Left kidney (tissue), 2 donors: Measurements from ENCODE around the gene PDGFD. TPM values are rescaled to one million over a fixed set of nuclear protein-coding genes. Genes with fewer than 3 reads are reported as not detected.

ENCODE experiments used
- DNase-seq: peaks from one replicate; pipeline ENCODE4 v3.0.0-alpha.2; 2013
- polyA plus RNA-seq: library from polyadenylated mRNA; unstranded; fragments of 120-200 nt; gene quantifications from one replicate; pipeline ENCODE4 v1.2.1, GENCODE V29; 2013; ENCODE audit not compliant: insufficient read length

Gene PDGFD
- polyA plus RNA-seq, 1 donor = 23.4 TPM

- DNase-seq = no peak
Measured at GRCh38 chr11:103887001-103887658, 276.8 kb downstream of the PDGFD start.

GRCh38 chr11:103883856-103884255 is 280.1 kb downstream of the PDGFD start:
- no peak for DNase-seq

- DNase-seq = no peak
Measured at GRCh38 chr11:103883291-103883690, 280.7 kb downstream of the PDGFD start.

- DNase-seq = no peak
Measured at GRCh38 chr11:103881584-103881983, 282.4 kb downstream of the PDGFD start.

GRCh38 chr11:103880968-103881367 is 283.0 kb downstream of the PDGFD start:
- DNase-seq = no peak

- DNase-seq = no peak
Measured at GRCh38 chr11:103878646-103879045, 285.3 kb downstream of the PDGFD start.

- DNase-seq = no peak
Measured at GRCh38 chr11:103877221-103877620, 286.7 kb downstream of the PDGFD start.

DNA sequence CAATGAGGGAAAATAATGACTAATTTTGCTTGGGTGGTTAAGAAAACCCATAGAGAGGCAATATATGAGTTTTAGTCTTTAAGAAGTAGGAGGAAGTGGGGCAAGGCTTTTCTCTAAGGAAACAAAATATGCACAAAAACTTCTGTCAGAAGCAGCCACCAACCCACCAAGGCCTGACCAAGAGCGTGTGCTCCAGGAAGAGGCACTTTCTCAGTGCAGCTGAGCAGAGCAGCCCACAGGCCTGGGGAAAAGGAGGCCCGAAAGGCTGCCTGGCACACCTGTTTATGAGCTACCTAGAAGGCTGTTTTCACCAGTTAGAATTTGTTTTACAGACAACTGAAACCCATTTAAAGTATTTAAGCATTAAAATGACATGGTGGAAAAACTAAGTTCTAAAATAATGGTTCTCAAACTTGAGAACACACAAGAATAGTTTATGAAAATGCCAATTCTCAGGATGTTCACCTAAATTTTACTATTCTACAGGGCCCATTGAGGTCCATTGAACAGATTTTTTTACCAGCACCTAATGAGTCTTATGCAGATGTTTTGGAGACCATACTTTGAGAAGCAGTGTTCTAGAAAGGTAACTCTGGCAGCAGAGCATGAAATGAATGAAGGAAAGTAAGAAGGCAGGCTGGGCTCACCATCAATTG is 288.0 kb downstream of the PDGFD start:
- DNase-seq = no peak

DNA sequence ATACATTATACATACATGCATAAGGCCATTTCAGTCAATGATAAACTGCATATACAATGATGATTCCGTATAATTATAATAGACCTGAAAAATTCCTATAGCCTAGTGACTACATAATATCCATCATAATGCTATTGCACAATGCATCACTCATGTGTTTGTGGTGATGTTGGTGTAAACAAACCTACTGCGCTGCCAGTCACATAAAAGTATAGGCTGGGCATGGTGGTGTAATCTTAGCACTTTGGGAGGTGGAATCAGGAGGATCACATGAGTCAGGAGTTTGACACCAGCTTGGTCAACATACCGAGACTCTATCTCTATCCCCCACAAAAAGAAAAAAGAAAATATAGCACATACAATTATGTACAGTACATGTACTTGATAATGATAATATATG is 291.2 kb downstream of the PDGFD start:
- DNase-seq = no peak

DNA sequence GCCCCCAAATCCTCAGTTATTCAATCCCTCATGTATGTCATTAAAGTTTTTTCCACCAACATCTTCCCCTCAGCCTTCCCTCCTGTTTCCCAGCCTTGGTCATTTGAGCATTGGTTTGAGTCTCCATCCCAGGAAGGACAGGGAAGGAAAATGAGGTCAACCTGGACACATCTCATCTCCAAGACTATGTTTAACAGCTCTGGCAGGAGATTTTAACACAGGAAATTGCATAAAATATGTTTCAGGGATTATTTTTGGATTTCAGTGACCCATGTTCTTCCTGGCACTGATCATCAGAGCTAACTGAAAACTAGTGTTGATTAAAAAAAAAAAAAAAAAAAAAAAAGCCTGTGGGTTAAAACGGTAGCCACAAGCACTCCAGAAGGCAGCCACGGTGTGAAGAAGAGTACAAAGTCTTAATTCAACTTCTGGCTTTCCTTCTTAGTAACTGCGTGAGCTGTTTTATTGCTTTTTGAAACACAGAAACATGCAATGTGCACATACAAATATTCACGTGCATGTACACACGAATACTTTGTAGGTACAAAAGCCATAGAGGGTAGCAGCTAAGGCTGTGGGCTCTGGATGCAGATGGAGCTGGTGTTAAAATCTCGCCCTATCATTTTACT is 291.9 kb downstream of the PDGFD start:
- DNase-seq = no peak

DNA sequence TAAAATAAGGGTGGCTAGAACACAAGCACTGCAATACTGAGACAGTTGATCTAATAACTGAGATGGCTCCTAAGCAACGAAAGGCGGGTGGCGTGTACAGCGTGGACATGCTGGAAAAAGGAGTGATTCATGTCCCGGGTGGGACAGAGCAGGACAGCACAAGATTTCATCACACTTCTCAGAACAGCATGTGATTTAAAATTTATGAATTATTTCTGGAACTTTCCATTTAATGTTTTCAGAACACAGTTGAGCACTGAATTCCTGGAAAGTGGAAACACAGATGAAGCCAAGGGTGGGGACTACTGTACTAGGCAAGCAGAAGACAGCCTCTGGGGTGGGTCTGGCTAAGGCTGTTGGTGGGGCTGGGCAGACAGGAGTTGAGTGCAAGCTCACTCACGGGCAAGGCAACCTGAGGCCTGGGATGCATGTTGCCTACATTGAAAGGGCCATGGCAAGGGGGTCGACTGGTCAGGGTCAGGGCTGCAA is 293.1 kb downstream of the PDGFD start:
- DNase-seq = no peak

DNA sequence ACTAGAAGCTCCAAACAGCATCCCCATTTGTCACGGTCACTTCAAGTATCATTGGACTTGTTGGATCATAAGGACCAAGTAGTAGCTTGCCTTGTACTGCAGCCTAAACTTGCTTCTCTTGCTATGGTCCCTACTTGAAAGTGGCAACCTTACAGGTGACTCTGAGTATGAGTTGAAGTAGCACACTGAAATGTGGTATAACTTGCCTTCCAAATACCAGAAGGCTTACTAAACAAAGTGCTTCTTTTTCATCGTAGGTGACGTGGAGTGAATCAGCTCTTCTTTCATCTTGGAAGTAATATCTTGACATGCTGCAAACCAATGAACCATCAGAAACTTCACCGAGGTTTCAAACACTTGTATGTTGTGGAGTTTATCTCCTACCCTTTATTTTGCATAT is 296.5 kb downstream of the PDGFD start:
- DNase-seq = no peak

- no peak for DNase-seq
Measured at GRCh38 chr11:103863497-103863896, 300.4 kb downstream of the PDGFD start.

DNA sequence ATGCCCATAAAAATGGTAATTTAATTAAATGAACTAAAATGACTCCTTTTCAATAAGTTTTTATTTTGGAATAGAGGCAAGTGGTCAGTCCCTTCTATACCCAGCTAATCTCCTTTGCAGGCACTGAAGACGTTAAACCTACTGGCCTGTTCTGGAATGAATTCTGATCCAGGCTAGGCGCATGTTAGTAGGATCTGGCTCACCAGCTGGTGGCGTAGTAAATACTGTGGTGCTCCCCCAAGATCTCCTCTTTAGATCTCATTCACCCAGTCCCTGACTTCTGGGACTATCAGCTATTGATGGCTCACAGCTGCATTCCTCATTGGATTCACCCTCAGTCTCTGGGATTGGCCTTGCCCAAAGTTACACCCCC is 301.2 kb downstream of the PDGFD start:
- no peak for DNase-seq

GRCh38 chr11:103862094-103862801 is 301.7 kb downstream of the PDGFD start:
- peak; percentile 49 for DNase-seq

Other genes with a start within 250 kb of the PDGFD start
- not detected for gene DDI1, start 127.5 kb downstream of the PDGFD start, polyA plus RNA-seq